ENCODE measurements around the gene GNG7. TPM values are rescaled to one million over a fixed set of nuclear protein-coding genes. Genes with fewer than 3 reads are reported as not detected.

The GNG7 gene
- total and polyA plus RNA-seq, 2 donors (not counting 3 experiments of a cell fraction or from before 2014, with no cell fraction given): 0.29 to 0.84 TPM

DNA sequence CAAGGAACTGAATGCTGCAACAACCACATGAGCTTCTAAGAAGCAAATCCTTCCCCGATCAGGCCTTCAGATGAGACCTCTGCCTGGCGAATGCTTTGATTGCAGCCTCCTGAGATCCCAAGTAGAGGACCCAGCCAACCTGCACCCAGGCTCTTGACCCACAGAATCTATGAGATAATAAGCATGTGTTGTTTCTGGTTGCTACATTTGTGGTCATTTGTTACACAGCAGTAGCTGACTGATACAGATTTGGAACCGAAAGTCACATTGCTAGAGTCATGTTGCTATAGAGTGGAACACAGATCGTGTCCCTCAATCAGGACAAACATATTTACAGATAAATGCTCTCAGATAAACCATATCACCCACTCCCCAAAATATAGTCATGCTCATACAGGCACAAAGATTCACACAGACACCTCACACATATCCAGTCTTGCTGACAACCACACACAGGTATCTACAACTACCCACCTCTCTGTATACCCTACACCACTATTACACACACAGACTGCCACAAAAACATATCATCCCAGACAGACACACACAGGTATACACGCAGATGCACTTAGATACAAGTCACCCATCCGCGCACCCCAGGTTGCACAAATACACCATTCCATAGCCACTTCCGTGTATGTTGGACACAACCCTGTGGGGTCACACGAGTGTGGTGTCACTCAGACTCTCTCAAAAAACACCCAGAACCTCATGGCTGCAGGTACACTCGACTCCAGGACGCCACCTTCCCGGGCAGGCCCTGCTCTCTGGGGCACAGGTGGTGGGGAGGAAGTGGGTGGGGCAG, 13.2 kb upstream of the GNG7 start:
- Histone ChIP-seq H2AFZ (ENCODE audit: low read depth, low read length) (no peak overlapping the region), H3K9ac (replicated peaks; ENCODE audit: extremely low read depth, insufficient read depth, low read length) (no peak overlapping the region), H4K20me1 (replicated peaks; ENCODE audit: control insufficient read depth, extremely low read depth, insufficient read depth, low read length) (no peaks in the 10 kb centered on the region), H3K9me3 (replicated peaks; ENCODE audit: control insufficient read depth, insufficient read depth, low read length) (no peaks in the 10 kb centered on the region), H3K4me1 (ENCODE audit: control insufficient read depth, extremely low read depth, insufficient read depth, low read length) (no peaks in the 10 kb centered on the region), H3K9me1 (replicated peaks; ENCODE audit: control insufficient read depth, extremely low read depth, insufficient read depth, low read length) (no peaks in the 10 kb centered on the region), H3K27ac (ENCODE audit: insufficient read depth, low read depth, low read length) (no peak overlapping the region), H3K4me2 (ENCODE audit: insufficient read depth, low read length) (no peak overlapping the region), H3K36me3 (ENCODE audit: control insufficient read depth in 2 of 2, extremely low read depth in 1 of 2, insufficient read depth in 2 of 2, low read length in 2 of 2) (no peaks in the 10 kb centered on the region), H3K27me3 (ENCODE audit: control insufficient read depth in 2 of 2, insufficient read depth in 2 of 2, low read length in 2 of 2) (peaks cover 4 to 10% of the 10 kb centered on the region in 2 experiments), H3K4me3 (replicated peaks in 1 of 3; ENCODE audit: insufficient read depth in 1 of 3, low read depth in 1 of 3, low read length in 3 of 3) (no peak overlapping the region), H3K79me2 (ENCODE audit: control insufficient read depth, insufficient read depth, low read length) (no peaks in the 10 kb centered on the region)
- DNase-seq (ENCODE audit: low read depth, low spot score) (no peak), FAIRE-seq (no peak)
- ChIA-PET POLR2A (no interaction called here), CTCF (no interaction called here)
- TF ChIP-seq, protein P1, sequence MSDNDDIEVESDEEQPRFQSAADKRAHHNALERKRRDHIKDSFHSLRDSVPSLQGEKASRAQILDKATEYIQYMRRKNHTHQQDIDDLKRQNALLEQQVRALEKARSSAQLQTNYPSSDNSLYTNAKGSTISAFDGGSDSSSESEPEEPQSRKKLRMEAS (IDR thresholded peaks at IDR 0.05; ENCODE audit: insufficient read depth, insufficient read length): no peak
- TF ChIP-seq EZH2 (IDR thresholded peaks at IDR 0.05; ENCODE audit: borderline replicate concordance, low read depth, low read length, severe bottlenecking): no peak
- dilution Hi-C loops (cut with MboI; ENCODE audit: extremely low pct_ligation_motif_present, low sequenced_read_pairs) (no loop called here), intact Hi-C loops (cut with micrococcal nuclease) (no loop called here)
- no TSS peak for BruUV-seq (replicated peaks)

DNA sequence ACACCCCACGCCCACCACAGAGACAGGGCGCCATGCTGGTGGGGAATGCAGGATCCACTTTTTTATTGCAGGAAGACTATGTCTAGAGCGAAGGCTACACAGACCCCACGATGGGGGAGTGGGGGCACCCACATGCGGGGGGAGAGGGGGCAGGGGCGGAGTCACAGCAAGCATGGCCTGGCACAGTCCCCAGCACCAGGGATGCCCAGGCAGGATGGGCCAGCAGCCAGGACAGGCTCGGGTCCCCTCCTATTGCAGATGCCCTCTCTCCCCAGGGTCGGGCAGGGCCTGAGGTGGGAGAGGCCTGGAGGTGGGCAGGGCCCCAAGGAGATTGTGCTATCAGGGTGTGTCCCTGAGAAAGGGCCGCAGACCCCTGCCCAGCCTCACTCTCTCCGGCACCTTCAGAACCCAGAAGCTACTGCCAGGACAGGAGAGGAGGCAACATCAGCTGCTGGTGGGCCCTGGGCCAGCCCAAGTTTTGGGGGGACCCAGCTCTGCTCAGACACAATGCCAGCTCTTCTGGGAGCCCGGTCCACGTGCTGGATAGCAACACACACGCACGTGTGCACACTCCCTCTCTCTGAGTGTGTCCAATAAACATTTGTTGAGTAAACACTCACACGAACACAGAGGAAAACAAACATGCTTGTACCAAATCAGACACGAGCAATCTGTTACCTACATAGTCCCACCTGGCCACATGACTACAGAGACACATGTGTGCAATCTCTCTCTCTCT, 12.2 kb upstream of the GNG7 start:
- Histone ChIP-seq H3K4me1 (ENCODE audit: control insufficient read depth, extremely low read depth, insufficient read depth, low read length) (no peaks in the 10 kb centered on the region), H3K9me3 (replicated peaks; ENCODE audit: control insufficient read depth, insufficient read depth, low read length) (no peaks in the 10 kb centered on the region), H3K79me2 (ENCODE audit: control insufficient read depth, insufficient read depth, low read length) (no peaks in the 10 kb centered on the region), H4K20me1 (replicated peaks; ENCODE audit: control insufficient read depth, extremely low read depth, insufficient read depth, low read length) (no peaks in the 10 kb centered on the region), H3K27me3 (ENCODE audit: control insufficient read depth in 2 of 2, insufficient read depth in 2 of 2, low read length in 2 of 2) (peaks cover under 1 to 2% of the 10 kb centered on the region in 2 experiments), H3K36me3 (ENCODE audit: control insufficient read depth in 2 of 2, extremely low read depth in 1 of 2, insufficient read depth in 2 of 2, low read length in 2 of 2) (no peaks in the 10 kb centered on the region), H3K9me1 (replicated peaks; ENCODE audit: control insufficient read depth, extremely low read depth, insufficient read depth, low read length) (no peaks in the 10 kb centered on the region), H2AFZ (ENCODE audit: low read depth, low read length) (no peak overlapping the region), H3K9ac (replicated peaks; ENCODE audit: extremely low read depth, insufficient read depth, low read length) (no peak overlapping the region), H3K27ac (ENCODE audit: insufficient read depth, low read depth, low read length) (no peak overlapping the region), H3K4me3 (replicated peaks in 1 of 3; ENCODE audit: insufficient read depth in 1 of 3, low read depth in 1 of 3, low read length in 3 of 3) (no peak overlapping the region), H3K4me2 (ENCODE audit: insufficient read depth, low read length) (no peak overlapping the region)
- TF ChIP-seq EZH2 (IDR thresholded peaks at IDR 0.05; ENCODE audit: borderline replicate concordance, low read depth, low read length, severe bottlenecking) (no peak), FOS (IDR thresholded peaks at IDR 0.05; ENCODE audit: borderline replicate concordance, insufficient read depth, low read length) (no peak), GATA2 (IDR thresholded peaks at IDR 0.05; ENCODE audit: insufficient read depth, insufficient read length, low read depth, low read length) (no peak), JUN (IDR thresholded peaks at IDR 0.05; ENCODE audit: borderline replicate concordance, insufficient read depth, insufficient read length, low read depth) (no peak), MYC (IDR thresholded peaks at IDR 0.05; ENCODE audit: low read depth, low read length) (no peak), POLR2AphosphoS5 (IDR thresholded peaks at IDR 0.05; ENCODE audit: insufficient read depth, low read depth, low read length) (no peak), POLR2A (IDR thresholded peaks at IDR 0.05; ENCODE audit: low read depth, low read length) (no peak)
- TF ChIP-seq, protein P2, sequence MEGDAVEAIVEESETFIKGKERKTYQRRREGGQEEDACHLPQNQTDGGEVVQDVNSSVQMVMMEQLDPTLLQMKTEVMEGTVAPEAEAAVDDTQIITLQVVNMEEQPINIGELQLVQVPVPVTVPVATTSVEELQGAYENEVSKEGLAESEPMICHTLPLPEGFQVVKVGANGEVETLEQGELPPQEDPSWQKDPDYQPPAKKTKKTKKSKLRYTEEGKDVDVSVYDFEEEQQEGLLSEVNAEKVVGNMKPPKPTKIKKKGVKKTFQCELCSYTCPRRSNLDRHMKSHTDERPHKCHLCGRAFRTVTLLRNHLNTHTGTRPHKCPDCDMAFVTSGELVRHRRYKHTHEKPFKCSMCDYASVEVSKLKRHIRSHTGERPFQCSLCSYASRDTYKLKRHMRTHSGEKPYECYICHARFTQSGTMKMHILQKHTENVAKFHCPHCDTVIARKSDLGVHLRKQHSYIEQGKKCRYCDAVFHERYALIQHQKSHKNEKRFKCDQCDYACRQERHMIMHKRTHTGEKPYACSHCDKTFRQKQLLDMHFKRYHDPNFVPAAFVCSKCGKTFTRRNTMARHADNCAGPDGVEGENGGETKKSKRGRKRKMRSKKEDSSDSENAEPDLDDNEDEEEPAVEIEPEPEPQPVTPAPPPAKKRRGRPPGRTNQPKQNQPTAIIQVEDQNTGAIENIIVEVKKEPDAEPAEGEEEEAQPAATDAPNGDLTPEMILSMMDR (IDR thresholded peaks at IDR 0.05; ENCODE audit: extremely low read depth in 1 of 2, insufficient read depth in 1 of 2, low read depth in 1 of 2, low read length in 2 of 2): no peak
- TF ChIP-seq, protein P1 (IDR thresholded peaks at IDR 0.05; ENCODE audit: insufficient read depth, insufficient read length): no peak
- BruUV-seq (replicated peaks): no TSS peak
- ChIA-PET POLR2A (no interaction called here), CTCF (no interaction called here)
- dilution Hi-C loops (cut with MboI; ENCODE audit: extremely low pct_ligation_motif_present, low sequenced_read_pairs): no loop called here
- no peak for FAIRE-seq
- no peak for DNase-seq (ENCODE audit: low read depth, low spot score)
- intact Hi-C loops (cut with micrococcal nuclease): no loop called here

All from endothelial cell of umbilical vein (primary cell).